Measurements from ENCODE around the gene CPNE9.

- TF ChIP-seq EP300 (IDR thresholded peaks at IDR 0.05) (no peak), POLR2A (IDR thresholded peaks at IDR 0.05; ENCODE audit: low read depth) (no peak), CTCF (IDR thresholded peaks at IDR 0.05) (no peak), POLR2AphosphoS5 (IDR thresholded peaks at IDR 0.05) (no peak)
Observed at GRCh38 chr3:9761919-9762318, 58.3 kb downstream of the CPNE9 start.
